Trophoblast cell (in vitro differentiated cells and primary cell): ENCODE results near the gene SMTNL1.
A peak's percentile ranks its signal among the peaks of the same experiment; 100 is the strongest.

Experiments used
- DNase-seq, 2 donors: peaks; one replicate each; pipeline ENCODE4 v3.0.0-alpha.2; 2016
- H2AFZ ChIP-seq: 2 replicates; pipeline ENCODE4 v1.6.1; 2013; ENCODE audit warnings: low read length, moderate library complexity, mild to moderate bottlenecking; ENCODE audit not compliant: insufficient read depth, poor library complexity
- H2AK5ac ChIP-seq: 2 replicates; pipeline ENCODE4 v1.6.1; 2013; ENCODE audit warnings: mild to moderate bottlenecking, low read length
- H2BK120ac ChIP-seq: 2 replicates; pipeline ENCODE4 v1.6.1; 2013; ENCODE audit warnings: low read length, mild to moderate bottlenecking, moderate library complexity; ENCODE audit not compliant: insufficient read depth, poor library complexity
- H2BK12ac ChIP-seq: 2 replicates; pipeline ENCODE4 v1.6.1; 2013; ENCODE audit warnings: mild to moderate bottlenecking, low read length, moderate library complexity
- H2BK5ac ChIP-seq: 2 replicates; pipeline ENCODE4 v1.6.1; 2013; ENCODE audit warnings: low read length, low read depth, moderate library complexity, mild to moderate bottlenecking; ENCODE audit not compliant: poor library complexity
- H3K14ac ChIP-seq: 2 replicates; pipeline ENCODE4 v1.6.1; 2013; ENCODE audit warnings: mild to moderate bottlenecking, low read length
- H3K18ac ChIP-seq: 2 replicates; pipeline ENCODE4 v1.6.1; 2013; ENCODE audit warnings: mild to moderate bottlenecking, low read length
- H3K23ac ChIP-seq: 2 replicates; pipeline ENCODE4 v1.6.1; 2013; ENCODE audit warnings: low read length
- H3K27ac ChIP-seq: 2 replicates; pipeline ENCODE4 v1.5.1; 2013; ENCODE audit warnings: low read depth, mild to moderate bottlenecking, inconsistent platforms, low read length, moderate library complexity
- H3K27me3 ChIP-seq: 2 replicates; pipeline ENCODE4 v1.6.1; 2013; ENCODE audit warnings: inconsistent platforms, mild to moderate bottlenecking, low read length, moderate library complexity; ENCODE audit not compliant: insufficient read depth
- H3K36me3 ChIP-seq, 2 experiments: 1 replicate in 1 of 2; 2 replicates in 1 of 2; pipeline ENCODE4 v1.6.1; 2013; ENCODE audit warnings: low read length in 2 of 2, mild to moderate bottlenecking in 2 of 2, moderate library complexity in 1 of 2; ENCODE audit not compliant: insufficient read depth in 2 of 2, control insufficient read depth in 1 of 2
- H3K4ac ChIP-seq: 2 replicates; pipeline ENCODE4 v1.6.1; 2013; ENCODE audit warnings: low read depth, mild to moderate bottlenecking, low read length, moderate library complexity
- H3K4me1 ChIP-seq, 2 experiments: 1 replicate in 1 of 2; 2 replicates in 1 of 2; pipeline ENCODE4 v1.6.1; 2013; ENCODE audit warnings: low read length in 2 of 2, mild to moderate bottlenecking in 2 of 2, moderate library complexity in 1 of 2; ENCODE audit not compliant: insufficient read depth in 2 of 2, control insufficient read depth in 1 of 2
- H3K4me2 ChIP-seq: 2 replicates; pipeline ENCODE4 v1.6.1; 2013; ENCODE audit warnings: inconsistent platforms, mild to moderate bottlenecking, low read length, moderate library complexity
- H3K4me3 ChIP-seq: 2 replicates; pipeline ENCODE4 v1.5.1; 2013; ENCODE audit warnings: mild to moderate bottlenecking, low read depth, low read length, inconsistent platforms
- H3K79me1 ChIP-seq: one replicate; pipeline ENCODE4 v1.6.1; 2013; ENCODE audit warnings: low read length
- H3K79me2 ChIP-seq: 2 replicates; pipeline ENCODE4 v1.6.1; 2013; ENCODE audit warnings: low read length, mild to moderate bottlenecking; ENCODE audit not compliant: control insufficient read depth, insufficient read depth, poor library complexity
- H3K9ac ChIP-seq: 2 replicates; pipeline ENCODE4 v1.6.1; 2013; ENCODE audit warnings: mild to moderate bottlenecking, low read length
- H3K9me3 ChIP-seq: 2 replicates; pipeline ENCODE4 v1.6.1; 2013; ENCODE audit warnings: low read depth, mild to moderate bottlenecking, control low read depth, inconsistent platforms, low read length; ENCODE audit not compliant: insufficient read depth
- H4K12ac ChIP-seq: 2 replicates; pipeline ENCODE4 v1.6.1; 2013; ENCODE audit warnings: low read depth, mild to moderate bottlenecking, low read length, moderate library complexity
- H4K8ac ChIP-seq: 2 replicates; pipeline ENCODE4 v1.6.1; 2013; ENCODE audit warnings: low read depth, mild to moderate bottlenecking, low read length, moderate library complexity
- H4K91ac ChIP-seq: one replicate; pipeline ENCODE4 v1.6.1; 2013; ENCODE audit warnings: low read depth, mild to moderate bottlenecking, low read length, moderate library complexity
- WGBS: extraction: QIAGEN DNeasy Blood & Tissue Kit; methylation state at CpG from one replicate; pipeline ENCODE4 v1.1.7; 2013; ENCODE audit warnings: missing lambda C conversion rate; ENCODE audit not compliant: insufficient read length, insufficient coverage; ENCODE audit errors: extremely low coverage; 5-methylcytosine and 5-hydroxymethylcytosine counted together

SMTNL1 gene

GRCh38 chr11:57544566-57544965, 7.2 kb downstream of the SMTNL1 start:
- no peak overlapping the region for H4K91ac ChIP-seq
- no peaks in the 10 kb centered on the region for H3K36me3 ChIP-seq
- no peak overlapping the region for H3K23ac ChIP-seq
- H3K79me1 ChIP-seq: no peaks in the 10 kb centered on the region
- no peak overlapping the region for H3K4me2 ChIP-seq
- H2AFZ ChIP-seq: no peak overlapping the region
- H3K18ac ChIP-seq: no peak overlapping the region
- no peaks in the 10 kb centered on the region for H3K9me3 ChIP-seq
- no peak overlapping the region for H4K12ac ChIP-seq
- no peak overlapping the region for H3K9ac ChIP-seq
- no peak overlapping the region for H4K8ac ChIP-seq
- H3K4ac ChIP-seq: no peak overlapping the region
- H2BK12ac ChIP-seq: no peak overlapping the region
- H2BK5ac ChIP-seq: no peak overlapping the region
- no peak overlapping the region for H2BK120ac ChIP-seq
- peaks cover 8 to 10% of the 10 kb centered on the region in 2 experiments for H3K4me1 ChIP-seq
- DNase-seq: no peak
- H3K27me3 ChIP-seq: no peaks in the 10 kb centered on the region
- no peaks in the 10 kb centered on the region for H3K79me2 ChIP-seq
- no peak overlapping the region for H2AK5ac ChIP-seq
- H3K27ac ChIP-seq: no peak overlapping the region
- H3K4me3 ChIP-seq: no peak overlapping the region
- H3K14ac ChIP-seq: no peak overlapping the region
- WGBS: no CpG with 5 or more reads among the region's 6 CpGs

- Histone ChIP-seq H2BK5ac (no peak overlapping the region), H4K8ac (no peak overlapping the region), H3K4me1 (peaks cover 8 to 10% of the 10 kb centered on the region in 2 experiments), H3K23ac (no peak overlapping the region), H3K18ac (no peak overlapping the region), H2AFZ (no peak overlapping the region), H3K27ac (no peak overlapping the region), H4K12ac (no peak overlapping the region), H3K79me2 (no peaks in the 10 kb centered on the region), H3K36me3 (no peaks in the 10 kb centered on the region), H2BK12ac (no peak overlapping the region), H3K9ac (no peak overlapping the region), H3K4me2 (no peak overlapping the region), H2AK5ac (no peak overlapping the region), H3K9me3 (no peaks in the 10 kb centered on the region), H3K27me3 (no peaks in the 10 kb centered on the region), H3K4me3 (no peak overlapping the region), H4K91ac (no peak overlapping the region), H3K14ac (no peak overlapping the region), H3K4ac (no peak overlapping the region), H2BK120ac (no peak overlapping the region), H3K79me1 (no peaks in the 10 kb centered on the region)
- no CpG with 5 or more reads among the region's 13 CpGs for WGBS
- DNase-seq: no peak
These were observed 8.5 kb downstream of the SMTNL1 start for GRCh38 chr11:57545883-57546282.

GRCh38 chr11:57546451-57546850, 9.1 kb downstream of the SMTNL1 start:
- no peak overlapping the region for H2AK5ac ChIP-seq
- WGBS: no CpG with 5 or more reads among the region's 7 CpGs
- no peak overlapping the region for H4K91ac ChIP-seq
- no peak overlapping the region for H4K12ac ChIP-seq
- no peak overlapping the region for H2BK12ac ChIP-seq
- no peak overlapping the region for H3K23ac ChIP-seq
- no peaks in the 10 kb centered on the region for H3K9me3 ChIP-seq
- H3K4ac ChIP-seq: no peak overlapping the region
- H3K79me1 ChIP-seq: no peaks in the 10 kb centered on the region
- H3K18ac ChIP-seq: no peak overlapping the region
- H2BK120ac ChIP-seq: no peak overlapping the region
- peaks cover 8 to 10% of the 10 kb centered on the region in 2 experiments for H3K4me1 ChIP-seq
- no peak overlapping the region for H3K4me3 ChIP-seq
- H4K8ac ChIP-seq: no peak overlapping the region
- H3K79me2 ChIP-seq: no peaks in the 10 kb centered on the region
- H3K4me2 ChIP-seq: no peak overlapping the region
- no peaks in the 10 kb centered on the region for H3K36me3 ChIP-seq
- no peak overlapping the region for H3K9ac ChIP-seq
- no peak overlapping the region for H2BK5ac ChIP-seq
- H2AFZ ChIP-seq: no peak overlapping the region
- no peak for DNase-seq
- H3K27me3 ChIP-seq: no peaks in the 10 kb centered on the region
- no peak overlapping the region for H3K14ac ChIP-seq
- no peak overlapping the region for H3K27ac ChIP-seq

- Histone ChIP-seq H3K79me1 (no peaks in the 10 kb centered on the region), H3K27ac (no peak overlapping the region), H3K23ac (no peak overlapping the region), H3K27me3 (no peaks in the 10 kb centered on the region), H3K14ac (no peak overlapping the region), H2BK5ac (no peak overlapping the region), H3K9ac (no peak overlapping the region), H3K18ac (no peak overlapping the region), H3K36me3 (no peaks in the 10 kb centered on the region), H4K8ac (no peak overlapping the region), H4K12ac (no peak overlapping the region), H3K4me2 (no peak overlapping the region), H3K79me2 (no peaks in the 10 kb centered on the region), H3K4me3 (no peak overlapping the region), H3K9me3 (no peaks in the 10 kb centered on the region), H3K4ac (no peak overlapping the region), H3K4me1 (peaks cover 9 to 10% of the 10 kb centered on the region in 2 experiments), H4K91ac (no peak overlapping the region), H2BK12ac (no peak overlapping the region), H2BK120ac (no peak overlapping the region), H2AK5ac (no peak overlapping the region), H2AFZ (no peak overlapping the region)
- peak in 1 of 2 donors; percentile 46 for DNase-seq
- WGBS: no CpG with 5 or more reads among the region's 5 CpGs
These were observed 9.6 kb downstream of the SMTNL1 start for GRCh38 chr11:57546869-57547475.
